ENCODE data around the gene SRSF2.
"Not testable (repeated sequence)": the region's sequence is repeated elsewhere in the genome, so short reads cannot be mapped to it uniquely, and the experiment has no call there.

SRSF2 gene

DNA sequence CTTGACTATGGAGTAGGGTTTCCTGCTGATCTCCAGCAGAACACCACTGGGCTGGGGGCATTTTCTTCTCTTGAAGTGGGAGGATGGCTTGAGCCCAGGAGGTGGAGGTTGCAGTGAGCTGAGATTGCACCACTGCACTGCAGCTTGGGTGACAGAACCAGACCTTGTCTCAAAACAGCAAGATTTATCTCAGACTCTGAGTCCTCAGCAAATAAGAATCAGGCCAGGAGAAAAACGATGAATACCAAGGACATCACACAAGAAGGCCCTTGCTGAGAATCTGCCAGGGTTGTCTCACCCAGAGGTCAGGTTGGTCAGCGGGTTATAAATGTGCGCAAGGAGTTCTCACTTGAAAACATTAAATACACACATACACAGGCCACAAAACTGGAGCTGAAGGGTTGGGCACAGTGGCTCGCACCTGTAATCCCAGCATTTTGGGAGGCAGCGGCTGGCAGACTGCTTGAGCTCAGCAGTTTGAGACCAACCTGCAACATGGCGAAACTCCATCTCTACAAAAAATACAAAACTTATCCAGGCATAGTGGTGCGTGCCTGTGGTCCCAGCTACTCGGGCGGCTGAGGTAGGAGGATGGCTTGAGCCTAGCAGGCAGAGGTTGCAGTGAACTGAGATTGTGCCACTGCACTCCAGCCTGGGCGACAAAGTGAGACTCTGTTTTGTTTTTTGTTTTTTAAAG lies 34.0 kb downstream of the SRSF2 start:
- H3K27ac Mint-ChIP-seq: no peak overlapping the region
- H3K27me3 Mint-ChIP-seq (ENCODE audit: low read depth): no peaks in the 10 kb centered on the region
- H3K36me3 Mint-ChIP-seq (ENCODE audit: low read depth): no peaks in the 10 kb centered on the region
- no peaks in the 10 kb centered on the region for H3K4me1 Mint-ChIP-seq (ENCODE audit: low read depth)
- H3K4me3 Mint-ChIP-seq: no peak overlapping the region
- H3K9me3 Mint-ChIP-seq: no peaks in the 10 kb centered on the region

DNA sequence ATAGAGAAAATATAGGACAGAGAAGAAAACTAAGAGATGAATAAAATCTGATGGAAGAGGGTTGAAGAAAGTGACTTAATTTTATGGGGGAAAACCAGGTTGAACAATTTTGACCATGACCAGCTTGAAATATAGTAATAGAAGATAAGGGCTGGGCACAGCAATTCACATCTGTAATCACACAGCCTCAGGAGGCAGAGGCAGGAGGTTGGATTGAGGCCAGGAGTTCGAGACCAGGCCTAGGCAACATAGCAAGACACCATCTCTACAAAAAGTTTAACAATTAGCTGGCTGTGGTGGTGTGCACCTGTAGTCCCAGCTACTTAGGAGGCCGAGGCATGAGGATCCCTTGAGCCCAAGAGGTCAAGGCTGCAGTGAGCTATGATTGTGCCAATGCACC lies 35.1 kb downstream of the SRSF2 start:
- Mint-ChIP-seq H3K9me3 (no peaks in the 10 kb centered on the region), H3K36me3 (ENCODE audit: low read depth) (no peaks in the 10 kb centered on the region), H3K27me3 (ENCODE audit: low read depth) (no peaks in the 10 kb centered on the region), H3K4me3 (no peak overlapping the region), H3K4me1 (ENCODE audit: low read depth) (no peaks in the 10 kb centered on the region), H3K27ac (no peak overlapping the region)

DNA sequence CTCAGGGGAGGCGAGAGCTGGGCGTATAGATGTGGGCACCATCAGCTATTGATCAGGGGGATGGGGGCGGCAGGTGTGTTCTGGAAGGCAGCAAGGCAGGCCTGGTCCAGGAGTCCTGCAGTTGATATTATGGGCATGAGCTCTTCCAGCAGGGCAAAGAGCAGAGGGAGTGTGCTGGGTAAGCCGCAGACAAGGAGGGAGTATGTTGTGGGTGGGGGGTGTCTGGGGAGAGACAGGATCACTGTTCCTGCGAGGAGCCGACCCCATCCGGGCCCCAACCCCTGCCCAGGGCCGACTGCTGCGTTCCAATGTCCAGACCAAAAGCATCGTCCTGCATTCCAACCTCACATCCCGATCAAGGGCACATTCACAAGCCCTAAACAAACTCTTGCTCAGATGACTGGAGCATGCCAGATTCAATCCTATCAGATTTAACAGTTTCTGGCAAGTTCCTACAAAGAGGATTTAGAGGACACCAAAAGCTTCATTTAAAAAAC lies 35.6 kb downstream of the SRSF2 start:
- no peaks in the 10 kb centered on the region for H3K27me3 Mint-ChIP-seq (ENCODE audit: low read depth)
- peaks cover 3% of the 10 kb centered on the region for H3K4me1 Mint-ChIP-seq (ENCODE audit: low read depth)
- no peak overlapping the region for H3K27ac Mint-ChIP-seq
- no peaks in the 10 kb centered on the region for H3K36me3 Mint-ChIP-seq (ENCODE audit: low read depth)
- no peaks in the 10 kb centered on the region for H3K9me3 Mint-ChIP-seq
- H3K4me3 Mint-ChIP-seq: no peak overlapping the region

DNA sequence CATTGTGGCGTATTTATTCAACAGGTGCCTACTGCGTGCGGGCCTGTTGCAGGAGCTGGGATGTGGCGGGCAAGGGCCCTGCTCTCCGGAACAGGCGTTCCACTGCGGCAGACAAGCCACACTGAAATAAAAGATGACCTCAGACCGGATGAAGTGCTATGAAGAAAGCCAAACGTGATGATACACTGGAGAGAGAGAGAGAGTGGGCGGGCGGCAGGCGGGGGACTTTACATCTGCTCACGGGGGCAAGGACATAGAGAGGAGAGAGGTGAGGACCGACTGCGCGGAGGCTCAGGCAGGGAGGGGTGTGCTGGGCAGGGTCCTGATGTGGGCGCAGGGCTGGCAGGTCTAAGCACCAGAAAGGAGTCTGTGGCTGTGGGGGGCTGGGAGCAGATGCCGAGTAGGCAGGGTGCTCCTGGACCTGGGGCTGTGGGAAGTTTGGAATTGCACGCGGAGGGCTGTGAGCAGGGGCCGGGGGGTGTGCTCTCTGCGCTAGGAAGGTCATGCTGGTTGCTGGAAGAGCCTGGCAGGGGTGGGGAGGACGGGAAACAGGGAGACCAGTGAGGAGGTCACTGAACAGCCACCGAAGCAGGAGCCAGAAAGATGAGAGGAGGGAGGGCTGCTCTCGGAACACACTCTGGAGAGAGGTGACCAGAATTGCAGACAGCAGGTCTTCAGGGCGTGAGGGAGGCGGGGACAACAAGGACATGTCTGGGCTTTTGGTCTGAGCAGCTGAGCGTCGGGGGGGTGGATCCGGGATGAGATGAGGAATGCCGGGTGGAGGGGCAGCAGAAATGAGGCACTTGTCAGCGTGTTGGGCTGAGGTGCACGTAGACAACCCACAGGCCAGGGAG lies 36.3 kb downstream of the SRSF2 start:
- Mint-ChIP-seq H3K36me3 (ENCODE audit: low read depth) (no peaks in the 10 kb centered on the region), H3K9me3 (no peaks in the 10 kb centered on the region), H3K27ac (no peak overlapping the region), H3K27me3 (ENCODE audit: low read depth) (no peaks in the 10 kb centered on the region), H3K4me3 (no peak overlapping the region), H3K4me1 (ENCODE audit: low read depth) (peaks cover 3% of the 10 kb centered on the region)

DNA sequence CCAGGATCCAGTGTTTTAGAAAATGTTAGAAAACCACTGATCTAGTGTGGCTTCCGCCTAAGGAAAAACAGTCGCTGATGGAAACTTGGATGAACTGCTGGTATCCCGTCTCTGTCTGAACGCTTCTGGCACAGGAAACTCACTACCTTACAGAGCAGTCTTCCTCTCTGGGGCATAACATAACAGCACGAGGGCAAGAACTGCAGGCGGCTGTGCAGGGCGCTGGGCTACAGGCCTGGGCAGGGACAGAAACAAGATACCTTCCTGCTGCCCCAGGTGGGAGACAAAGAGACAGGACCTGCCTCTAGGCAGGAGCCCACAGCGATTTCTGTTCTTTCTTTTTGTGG lies 36.9 kb downstream of the SRSF2 start:
- Mint-ChIP-seq H3K36me3 (ENCODE audit: low read depth) (no peaks in the 10 kb centered on the region), H3K4me1 (ENCODE audit: low read depth) (peaks cover 3% of the 10 kb centered on the region), H3K9me3 (no peaks in the 10 kb centered on the region), H3K4me3 (no peak overlapping the region), H3K27ac (no peak overlapping the region), H3K27me3 (ENCODE audit: low read depth) (no peaks in the 10 kb centered on the region)

DNA sequence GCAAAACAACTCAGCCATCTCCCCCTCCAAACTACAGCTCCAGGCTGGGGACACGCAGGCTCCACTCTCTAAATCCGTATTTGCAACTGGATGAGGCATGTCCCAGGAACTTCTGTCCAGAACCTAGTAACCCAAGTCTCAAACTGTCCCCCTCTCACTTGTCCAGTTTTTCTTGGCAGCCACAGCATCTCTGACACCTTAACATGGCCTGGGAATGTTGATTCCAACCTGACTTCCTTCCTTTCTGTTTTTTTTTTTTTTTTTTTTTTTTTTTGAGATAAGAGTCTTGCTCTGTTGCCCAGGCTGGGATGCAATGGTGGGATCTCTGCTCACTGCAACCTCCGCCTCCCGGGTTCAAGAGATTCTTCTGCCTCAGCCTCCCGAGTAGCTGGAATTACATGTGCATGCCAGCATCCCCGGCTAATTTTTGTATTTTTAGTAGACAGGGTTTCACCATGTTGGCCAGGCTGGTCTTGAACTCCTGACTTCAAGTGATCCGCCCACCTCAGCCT lies 38.6 kb downstream of the SRSF2 start:
- H3K27ac Mint-ChIP-seq; H3K4me1 Mint-ChIP-seq (ENCODE audit: low read depth); H3K4me3 Mint-ChIP-seq; H3K36me3 Mint-ChIP-seq (ENCODE audit: low read depth); H3K9me3 Mint-ChIP-seq; H3K27me3 Mint-ChIP-seq (ENCODE audit: low read depth): not testable (repeated sequence)

DNA sequence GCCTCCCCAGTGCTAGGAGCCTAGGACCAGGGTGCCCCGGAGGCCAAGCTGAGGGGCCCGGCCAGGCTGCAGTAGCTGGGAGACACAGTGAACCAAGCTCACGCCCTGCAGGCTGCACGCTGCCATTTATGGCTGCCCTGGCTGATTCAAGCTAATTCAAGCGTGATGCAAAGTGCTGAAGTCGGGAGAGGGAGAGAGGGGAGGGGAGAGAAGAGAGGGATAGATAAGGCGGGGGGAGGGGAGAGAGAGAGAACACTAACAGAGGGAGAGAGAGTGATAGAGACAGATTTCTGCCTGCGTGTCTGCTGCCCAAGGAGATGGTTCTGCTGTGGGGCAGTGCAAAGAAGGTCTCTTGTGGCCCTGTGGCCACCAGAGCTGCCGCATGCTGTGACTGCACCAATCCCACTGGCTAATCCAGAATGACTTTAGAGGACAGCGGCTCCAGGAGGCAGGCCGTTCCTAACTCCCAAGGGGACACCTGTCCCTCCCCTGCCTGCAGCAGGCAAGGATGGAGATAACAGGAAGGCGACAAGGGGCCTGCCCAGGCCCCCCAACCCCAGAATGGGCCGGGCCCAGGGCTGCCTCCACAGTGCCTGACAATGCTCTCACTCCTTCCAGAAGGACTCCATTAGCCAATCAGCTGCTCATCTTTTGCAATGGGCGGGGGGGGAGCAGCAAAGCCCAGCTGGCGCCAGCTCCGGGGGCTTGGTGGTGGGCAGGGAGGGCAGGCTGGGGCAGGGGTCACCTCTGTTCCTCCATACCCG lies 39.2 kb downstream of the SRSF2 start:
- Mint-ChIP-seq H3K9me3 (no peaks in the 10 kb centered on the region), H3K27me3 (ENCODE audit: low read depth) (no peaks in the 10 kb centered on the region), H3K4me1 (ENCODE audit: low read depth) (peaks cover 4% of the 10 kb centered on the region), H3K4me3 (no peak overlapping the region), H3K27ac (no peak overlapping the region), H3K36me3 (ENCODE audit: low read depth) (no peaks in the 10 kb centered on the region)

DNA sequence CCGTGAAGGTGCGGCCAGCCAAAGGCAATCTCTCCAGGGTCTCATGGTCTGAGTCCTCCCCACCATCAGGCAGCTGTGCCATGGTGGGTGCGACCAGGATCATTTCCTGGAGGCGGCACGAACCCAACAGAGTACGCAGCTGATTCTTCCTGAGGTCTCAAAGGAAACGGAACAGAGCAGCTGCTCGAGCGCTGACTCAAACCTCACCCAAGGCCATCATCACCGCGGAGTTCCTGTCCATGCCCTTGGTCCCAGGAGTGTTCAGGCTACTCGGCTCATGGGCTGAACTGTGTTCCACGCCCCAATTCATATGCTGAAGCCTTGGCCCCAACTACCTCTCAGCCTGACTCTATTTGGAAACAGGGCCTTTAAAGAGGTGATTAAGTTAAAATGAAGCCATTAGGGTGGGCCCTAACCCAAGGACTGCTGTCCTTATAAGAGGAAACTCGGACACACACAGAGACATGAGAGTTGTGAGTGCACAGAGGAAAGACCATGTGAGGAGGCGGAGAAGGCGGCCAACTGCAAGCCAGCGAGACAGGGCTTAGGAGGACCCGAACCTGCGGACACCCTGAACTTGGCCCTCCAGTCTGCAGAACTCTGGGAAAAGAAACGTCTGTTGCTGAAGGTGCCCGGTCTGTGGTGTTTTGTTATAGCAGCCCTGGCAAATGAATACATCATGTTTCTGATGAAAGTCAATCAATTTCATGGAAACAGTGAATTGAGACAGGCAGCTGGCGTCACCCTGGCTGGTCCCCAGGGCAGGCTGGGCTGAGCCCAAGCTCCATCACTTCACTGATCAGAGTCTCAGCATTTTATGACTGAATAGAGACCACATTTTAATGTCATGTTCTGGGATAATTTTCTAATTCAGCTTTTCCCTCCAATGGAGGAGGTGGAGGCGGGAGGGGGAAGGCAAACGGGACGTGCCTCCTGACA lies 40.1 kb downstream of the SRSF2 start:
- peaks cover 4% of the 10 kb centered on the region for H3K4me1 Mint-ChIP-seq (ENCODE audit: low read depth)

DNA sequence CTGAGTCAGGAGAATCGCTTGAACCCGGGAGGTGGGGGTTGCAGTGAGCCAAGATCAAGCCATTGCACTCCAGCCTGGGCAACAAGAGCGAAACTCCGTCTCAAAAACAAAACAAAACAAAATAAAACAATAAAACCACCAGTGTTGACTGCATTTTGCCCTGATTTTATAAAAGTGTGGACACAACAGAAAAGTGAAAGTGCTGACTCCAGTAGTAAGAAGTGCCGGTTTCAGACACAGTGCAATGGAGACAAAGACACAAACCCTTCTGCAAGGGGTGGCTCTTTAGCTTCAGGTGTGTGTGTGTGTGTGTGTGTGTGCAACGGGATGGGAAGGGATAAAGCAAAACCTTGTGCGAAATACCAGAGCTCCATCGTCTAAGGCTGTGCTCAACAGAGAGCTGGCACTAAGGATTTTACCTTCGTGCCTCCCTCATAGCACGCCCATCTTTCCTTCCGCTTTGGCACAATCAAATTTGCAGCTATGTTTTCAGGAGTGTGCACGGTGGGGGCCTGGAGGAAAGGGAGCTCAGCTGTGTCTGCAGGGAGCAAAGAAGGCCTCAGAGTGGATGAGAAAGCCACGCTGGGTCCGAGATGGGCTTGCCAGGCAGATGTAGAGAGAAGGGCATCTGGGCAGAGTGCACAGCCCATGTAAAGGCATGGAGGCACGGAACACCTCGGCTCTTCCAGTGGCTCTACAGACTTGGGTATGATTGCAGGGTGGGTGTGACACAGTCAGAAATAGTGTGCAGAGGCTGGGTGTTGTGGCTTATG lies 41.9 kb downstream of the SRSF2 start:
- Mint-ChIP-seq H3K4me1 (ENCODE audit: low read depth) (peaks cover 4% of the 10 kb centered on the region), H3K27ac (no peak overlapping the region), H3K27me3 (ENCODE audit: low read depth) (no peaks in the 10 kb centered on the region)

More for the DNA sequence above, 40.1 kb downstream of the SRSF2 start:
- Mint-ChIP-seq H3K36me3 (ENCODE audit: low read depth) (no peaks in the 10 kb centered on the region), H3K9me3 (no peaks in the 10 kb centered on the region), H3K27me3 (ENCODE audit: low read depth) (no peaks in the 10 kb centered on the region), H3K4me3 (no peak overlapping the region), H3K27ac (no peak overlapping the region)

DNA sequence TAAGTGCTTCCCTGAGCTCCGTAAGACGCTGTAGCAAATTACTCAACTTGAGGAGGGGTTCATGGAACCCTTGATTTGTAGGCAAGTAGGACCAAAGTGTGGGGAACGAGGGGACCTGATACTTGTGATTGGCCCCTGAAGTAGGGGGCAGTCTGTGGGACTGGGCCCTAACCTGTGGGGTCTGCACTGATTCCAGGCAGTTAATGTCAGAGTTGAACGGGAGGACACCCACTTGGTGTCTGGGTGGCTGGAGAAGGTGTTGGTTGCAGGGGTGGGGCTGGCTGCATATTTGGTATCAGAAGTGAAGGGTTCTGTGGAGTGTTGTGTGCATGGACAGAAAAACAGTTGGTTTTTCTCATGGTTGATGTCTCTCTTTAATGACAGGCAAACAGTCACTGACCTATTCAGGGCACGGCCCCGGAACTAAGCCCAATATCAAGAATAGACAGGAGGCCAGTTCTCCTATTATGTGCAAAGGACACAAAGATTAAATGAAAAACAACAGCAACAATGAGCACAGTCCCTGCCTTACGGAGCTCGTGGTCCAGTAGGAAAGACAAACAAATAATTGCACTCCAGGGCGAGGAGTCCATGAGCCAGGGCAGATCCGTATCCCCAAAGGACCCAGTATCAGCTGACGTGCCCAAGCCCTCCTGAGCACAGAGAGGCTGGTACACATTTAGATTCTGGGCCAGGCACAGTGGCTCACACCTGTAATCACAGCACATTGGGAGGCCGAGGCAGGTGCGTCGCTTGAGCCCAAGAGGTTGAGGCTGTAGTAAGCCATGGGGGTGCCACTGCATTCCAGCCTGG lies 45.5 kb downstream of the SRSF2 start:
- H3K36me3 Mint-ChIP-seq (ENCODE audit: low read depth): no peaks in the 10 kb centered on the region
- H3K4me3 Mint-ChIP-seq: no peak overlapping the region
- peaks cover 1% of the 10 kb centered on the region for H3K4me1 Mint-ChIP-seq (ENCODE audit: low read depth)
- no peak overlapping the region for H3K27ac Mint-ChIP-seq
- no peaks in the 10 kb centered on the region for H3K27me3 Mint-ChIP-seq (ENCODE audit: low read depth)
- H3K9me3 Mint-ChIP-seq: no peaks in the 10 kb centered on the region

More for the DNA sequence above, 41.9 kb downstream of the SRSF2 start:
- no peak overlapping the region for H3K4me3 Mint-ChIP-seq
- H3K36me3 Mint-ChIP-seq (ENCODE audit: low read depth): no peaks in the 10 kb centered on the region
- no peaks in the 10 kb centered on the region for H3K9me3 Mint-ChIP-seq

DNA sequence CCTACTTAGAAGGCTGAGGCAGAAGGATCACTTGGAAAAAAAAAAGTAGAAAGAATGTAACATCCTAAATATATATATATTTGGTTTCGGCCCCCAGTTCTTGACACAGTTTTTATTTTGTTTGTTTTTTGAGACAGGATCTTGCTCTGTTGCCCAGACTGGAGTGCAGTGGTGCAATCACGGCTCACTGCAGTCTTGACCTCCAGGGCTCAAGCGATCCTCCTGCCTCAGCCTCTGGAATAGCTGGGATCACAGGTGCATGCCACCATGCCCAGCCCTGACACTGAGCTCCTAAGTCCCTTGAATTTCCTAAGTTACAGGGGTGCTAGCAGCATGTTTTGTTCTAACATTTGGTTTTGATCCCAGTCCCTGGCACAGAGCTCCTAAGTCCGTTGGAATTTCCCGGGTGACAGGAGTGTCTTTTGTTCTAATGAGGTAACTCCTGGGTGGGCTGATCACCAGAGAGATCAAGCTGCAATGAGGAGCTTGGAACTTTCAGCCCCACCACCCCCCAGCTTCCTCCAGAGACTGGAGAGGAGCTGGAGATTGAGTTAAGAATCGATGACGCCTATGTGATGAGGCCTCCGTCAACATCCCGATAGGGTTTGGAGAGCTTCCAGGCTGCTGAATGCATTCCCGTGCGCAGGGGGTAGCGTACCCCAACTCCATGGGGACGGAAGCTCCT lies 46.4 kb downstream of the SRSF2 start:
- no peak overlapping the region for H3K4me3 Mint-ChIP-seq
- no peaks in the 10 kb centered on the region for H3K9me3 Mint-ChIP-seq
- no peaks in the 10 kb centered on the region for H3K27me3 Mint-ChIP-seq (ENCODE audit: low read depth)
- no peaks in the 10 kb centered on the region for H3K36me3 Mint-ChIP-seq (ENCODE audit: low read depth)
- no peak overlapping the region for H3K27ac Mint-ChIP-seq
- peaks cover 1% of the 10 kb centered on the region for H3K4me1 Mint-ChIP-seq (ENCODE audit: low read depth)

DNA sequence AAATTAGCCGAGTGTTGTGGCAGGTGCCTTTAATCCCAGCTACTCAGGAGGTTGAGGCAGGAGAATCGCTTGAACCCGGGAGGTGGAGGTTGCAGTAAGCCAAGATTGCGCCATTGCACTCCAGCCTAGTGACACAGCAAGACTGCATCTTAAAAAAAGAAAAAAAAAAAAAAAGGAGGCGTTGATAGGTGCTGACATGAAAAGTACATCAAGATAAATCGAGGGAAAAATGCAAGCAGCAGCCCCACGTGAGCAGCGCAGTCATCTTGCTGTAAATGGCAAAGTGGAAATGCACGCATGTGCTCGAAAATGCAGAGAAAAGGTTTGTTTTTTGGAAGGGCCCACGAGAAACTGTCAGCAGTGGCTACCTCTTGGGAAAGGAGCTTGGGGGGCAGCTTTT lies 47.3 kb downstream of the SRSF2 start:
- H3K27ac Mint-ChIP-seq: no peak overlapping the region
- no peak overlapping the region for H3K4me3 Mint-ChIP-seq
- H3K4me1 Mint-ChIP-seq (ENCODE audit: low read depth): no peaks in the 10 kb centered on the region
- H3K36me3 Mint-ChIP-seq (ENCODE audit: low read depth): no peaks in the 10 kb centered on the region
- no peaks in the 10 kb centered on the region for H3K9me3 Mint-ChIP-seq
- H3K27me3 Mint-ChIP-seq (ENCODE audit: low read depth): no peaks in the 10 kb centered on the region
